Smooth muscle cell (in vitro differentiated cells): Measurements from ENCODE around the gene GLT8D2. TPM values are rescaled to one million over a fixed set of nuclear protein-coding genes. Genes with fewer than 3 reads are reported as not detected.

Source experiments
- DNase-seq: peaks from one replicate; lab custom pipeline; 2025; ENCODE audit not compliant: unreplicated experiment; lab: John Stamatoyannopoulos, UW
- H2AFZ ChIP-seq: fragments of 200-600 bp; sonication (generic); 2 replicates; pipeline ENCODE4 v1.6.0; 2016; ENCODE audit warnings: antibody characterized with exemption, low read depth, mild to moderate bottlenecking
- H3F3A ChIP-seq: fragments of 200-600 bp; sonication (generic); 2 replicates; pipeline ENCODE4 v1.6.0; 2017; ENCODE audit warnings: antibody characterized with exemption, low read depth
- H3K27ac ChIP-seq: fragments of 200-600 bp; sonication (generic); 2 replicates; pipeline ENCODE4 v1.5.1; 2016; ENCODE audit warnings: low read depth, mild to moderate bottlenecking
- H3K27me3 ChIP-seq: fragments of 200-600 bp; sonication (generic); 2 replicates; pipeline ENCODE4 v1.6.1; 2016; ENCODE audit warnings: low read depth, mild to moderate bottlenecking
- H3K36me3 ChIP-seq: fragments of 200-600 bp; sonication (generic); 2 replicates; pipeline ENCODE4 v1.5.1; 2016; ENCODE audit warnings: low read depth
- H3K4me1 ChIP-seq: fragments of 200-600 bp; sonication (generic); 2 replicates; pipeline ENCODE4 v1.5.1; 2016; ENCODE audit warnings: low read depth
- H3K4me2 ChIP-seq: fragments of 200-600 bp; sonication (generic); 2 replicates; pipeline ENCODE4 v1.6.0; 2016; ENCODE audit warnings: mild to moderate bottlenecking
- H3K4me3 ChIP-seq: fragments of 200-600 bp; sonication (generic); 2 replicates; pipeline ENCODE4 v1.5.1; 2016; ENCODE audit warnings: mild to moderate bottlenecking
- H3K79me2 ChIP-seq: fragments of 200-600 bp; sonication (generic); 2 replicates; pipeline ENCODE4 v1.6.0; 2016; ENCODE audit warnings: low read depth, mild to moderate bottlenecking
- H3K9ac ChIP-seq: fragments of 200-600 bp; sonication (generic); 2 replicates; pipeline ENCODE4 v1.6.0; 2016; ENCODE audit warnings: low read depth
- H3K9me3 ChIP-seq: fragments of 200-600 bp; sonication (generic); replicated peaks from 2 replicates; pipeline ENCODE4 v1.5.1; 2016; ENCODE audit warnings: low read depth
- H4K20me1 ChIP-seq: fragments of 200-600 bp; sonication (generic); 2 replicates; pipeline ENCODE4 v1.6.0; 2016; ENCODE audit warnings: low read depth
- CTCF ChIP-seq: fragments of 200-600 bp; sonication (generic); IDR thresholded peaks from 2 replicates; pipeline ENCODE4 v1.5.1; 2017; ENCODE audit warnings: borderline replicate concordance, mild to moderate bottlenecking, antibody characterized with exemption; ENCODE audit not compliant: insufficient read depth, poor library complexity, severe bottlenecking
- WGBS: methylation state at CpG from one replicate; pipeline ENCODE4 v1.1.7; 2016; ENCODE audit warnings: low lambda C conversion rate; 5-methylcytosine and 5-hydroxymethylcytosine counted together
- polyA plus RNA-seq: library from polyadenylated mRNA; unstranded; fragments of >200 nt; fragmentation: Nextera tagmentation; extraction: Ambion mirVana; gene quantifications from 2 replicates; pipeline ENCODE4 v1.2.1, GENCODE V29; 2016
- total RNA-seq: library from RNA; depleted of rRNA; stranded (reverse); fragments of >200 nt; gene quantifications from 2 replicates; pipeline ENCODE4 v1.2.3, GENCODE V29; 2014

Gene GLT8D2
- total and polyA plus RNA-seq, 2 experiments from 2014 or later, result 43.0 to 47.7 TPM

- no peaks in the 10 kb centered on the region for H3K79me2 ChIP-seq
- 65% methylated on average over 5 of the region's 5 CpGs for WGBS
- H2AFZ ChIP-seq, result no peak overlapping the region
- no peaks in the 10 kb centered on the region for H3K9me3 ChIP-seq
- no peaks in the 10 kb centered on the region for H3K27me3 ChIP-seq
- no peak for DNase-seq
- no peak for TF ChIP-seq CTCF
- no peaks in the 10 kb centered on the region for H4K20me1 ChIP-seq
- H3K4me3 ChIP-seq, result no peak overlapping the region
- no peak overlapping the region for H3K9ac ChIP-seq
- no peak overlapping the region for H3K27ac ChIP-seq
- no peaks in the 10 kb centered on the region for H3K36me3 ChIP-seq
- H3K4me2 ChIP-seq, result no peak overlapping the region
- no peaks in the 10 kb centered on the region for H3K4me1 ChIP-seq
- H3F3A ChIP-seq, result no peaks in the 10 kb centered on the region
These were observed 23.0 kb downstream of the GLT8D2 start for GRCh38 chr12:104026841-104027599.

GRCh38 chr12:104025771-104026170 lies 24.2 kb downstream of the GLT8D2 start:
- 95% methylated on average over 2 of the region's 2 CpGs for WGBS
- no peak overlapping the region for H3K4me2 ChIP-seq
- H3K27me3 ChIP-seq, result peaks cover under 1% of the 10 kb centered on the region
- no peaks in the 10 kb centered on the region for H3K79me2 ChIP-seq
- no peak overlapping the region for H3K4me3 ChIP-seq
- no peak overlapping the region for H3K9ac ChIP-seq
- H3F3A ChIP-seq, result no peaks in the 10 kb centered on the region
- TF ChIP-seq CTCF, result no peak
- no peaks in the 10 kb centered on the region for H4K20me1 ChIP-seq
- H3K9me3 ChIP-seq, result no peaks in the 10 kb centered on the region
- no peak overlapping the region for H3K27ac ChIP-seq
- DNase-seq, result no peak
- no peak overlapping the region for H2AFZ ChIP-seq
- H3K36me3 ChIP-seq, result no peaks in the 10 kb centered on the region
- no peaks in the 10 kb centered on the region for H3K4me1 ChIP-seq

DNA sequence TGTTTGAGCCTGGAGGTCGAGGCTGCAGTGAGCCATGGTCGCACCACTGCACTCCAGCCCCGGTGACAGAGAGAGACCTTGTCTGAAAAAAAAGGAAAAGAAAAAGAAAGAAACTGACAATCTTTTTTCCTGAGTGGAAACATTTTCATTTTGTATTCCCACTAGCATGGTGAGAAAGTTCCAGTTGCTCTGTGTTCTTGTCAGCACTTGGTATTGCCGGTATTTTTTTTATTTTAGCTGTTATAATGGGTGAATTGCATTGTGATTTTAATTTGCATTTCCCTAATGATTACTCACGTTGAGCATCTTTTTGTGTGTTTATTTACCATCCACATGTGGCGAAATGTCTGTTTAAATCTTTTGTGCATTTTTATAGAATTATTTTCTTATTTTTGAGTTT lies 25.6 kb downstream of the GLT8D2 start:
- Histone ChIP-seq H3K27me3 (peaks cover 8% of the 10 kb centered on the region), H3K79me2 (no peaks in the 10 kb centered on the region), H4K20me1 (no peaks in the 10 kb centered on the region), H3K9me3 (no peaks in the 10 kb centered on the region), H3F3A (no peaks in the 10 kb centered on the region), H3K4me1 (no peaks in the 10 kb centered on the region), H3K9ac (no peak overlapping the region), H3K36me3 (no peaks in the 10 kb centered on the region), H3K4me3 (no peak overlapping the region), H3K27ac (no peak overlapping the region), H3K4me2 (no peak overlapping the region), H2AFZ (no peak overlapping the region)
- TF ChIP-seq CTCF, result no peak
- no peak for DNase-seq
- 93% methylated on average over 6 of the region's 6 CpGs for WGBS

GRCh38 chr12:104023710-104024109 lies 26.3 kb downstream of the GLT8D2 start:
- H3K4me1 ChIP-seq, result no peaks in the 10 kb centered on the region
- no peak overlapping the region for H3K4me3 ChIP-seq
- WGBS, result 65% methylated on average over 2 of the region's 2 CpGs
- DNase-seq, result no peak
- H3K79me2 ChIP-seq, result no peaks in the 10 kb centered on the region
- H3K36me3 ChIP-seq, result no peaks in the 10 kb centered on the region
- H3K9ac ChIP-seq, result no peak overlapping the region
- H4K20me1 ChIP-seq, result no peaks in the 10 kb centered on the region
- H3K4me2 ChIP-seq, result no peak overlapping the region
- H3F3A ChIP-seq, result no peaks in the 10 kb centered on the region
- TF ChIP-seq CTCF, result no peak
- H3K27me3 ChIP-seq, result peaks cover 8% of the 10 kb centered on the region
- H2AFZ ChIP-seq, result no peak overlapping the region
- H3K27ac ChIP-seq, result no peak overlapping the region
- no peaks in the 10 kb centered on the region for H3K9me3 ChIP-seq
